ENCODE data around the gene MTCH1.
"Not testable (repeated sequence)": the region's sequence is repeated elsewhere in the genome, so short reads cannot be mapped to it uniquely, and the experiment has no call there.

Gene MTCH1

DNA sequence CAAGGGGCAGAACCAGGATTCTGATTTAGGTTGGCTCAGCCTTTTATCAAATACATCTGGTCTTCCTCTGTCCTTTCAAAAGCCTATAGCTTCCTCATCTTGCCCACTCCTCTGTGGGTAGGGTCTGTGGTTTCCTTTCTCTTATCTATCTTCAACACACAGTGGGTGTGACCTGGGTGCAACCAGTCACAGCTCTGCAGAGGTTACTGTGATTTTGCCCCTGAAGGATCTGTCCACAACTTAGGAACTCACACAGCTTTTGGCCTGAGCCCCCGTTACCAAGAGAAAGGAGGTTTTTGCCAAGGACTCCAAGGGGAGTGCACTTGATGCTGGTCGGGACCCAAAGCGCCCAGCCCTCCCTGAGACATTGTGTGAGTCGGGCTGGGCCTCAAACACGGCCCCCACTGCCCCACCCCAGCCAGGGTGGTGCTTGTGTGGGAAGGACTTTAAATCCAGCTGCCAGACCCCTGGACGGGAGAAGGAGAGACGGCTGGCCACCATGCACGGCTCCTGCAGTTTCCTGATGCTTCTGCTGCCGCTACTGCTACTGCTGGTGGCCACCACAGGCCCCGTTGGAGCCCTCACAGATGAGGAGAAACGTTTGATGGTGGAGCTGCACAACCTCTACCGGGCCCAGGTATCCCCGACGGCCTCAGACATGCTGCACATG lies 31.6 kb downstream of the MTCH1 start, which contains the start of gene PI16:
Gene PI16, plus strand, starts transcription at position 477 of the 670 bp plus-strand sequence. Its CDS starts 23 bp downstream, at position 500.
- DNase-seq (ENCODE audit: low read depth) = no peak

DNA sequence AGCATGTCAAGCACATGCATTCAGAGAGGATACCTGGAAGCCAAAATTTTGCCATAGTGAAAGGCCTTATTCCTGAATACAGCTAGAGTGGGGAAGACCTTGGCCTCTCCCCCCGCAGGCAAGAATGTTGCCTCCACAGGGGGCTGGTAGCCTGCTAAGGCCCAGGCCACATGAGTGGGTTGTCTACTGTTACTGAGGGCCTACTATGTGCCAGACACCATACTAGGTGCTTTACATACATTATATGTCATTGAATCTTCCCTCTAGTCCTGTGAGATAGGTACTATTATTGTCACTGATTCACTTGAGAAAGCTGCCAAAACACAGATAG lies 32.1 kb downstream of the MTCH1 start:
- DNase-seq (ENCODE audit: low read depth) = no peak

DNA sequence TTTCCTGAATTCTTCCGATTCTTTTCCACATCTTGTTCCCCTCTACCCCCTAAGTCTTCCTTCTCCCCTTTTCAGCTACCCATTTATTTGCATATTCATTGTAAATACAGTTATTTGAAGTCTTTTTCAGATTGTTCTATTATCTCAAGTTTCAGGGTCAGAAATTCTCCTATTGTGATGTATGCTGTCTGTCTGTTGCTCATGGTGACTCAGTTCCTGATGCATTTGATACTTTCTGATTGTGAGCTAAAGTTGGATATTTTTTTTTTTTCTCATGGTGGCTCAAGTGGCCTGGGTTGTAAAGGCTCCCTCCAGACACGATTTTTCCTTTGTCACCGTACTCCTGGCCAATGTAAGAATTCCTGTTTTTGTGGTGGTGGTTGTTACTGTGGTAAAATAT lies 36.4 kb downstream of the MTCH1 start:
- DNase-seq (ENCODE audit: low read depth) = peak; percentile 62

DNA sequence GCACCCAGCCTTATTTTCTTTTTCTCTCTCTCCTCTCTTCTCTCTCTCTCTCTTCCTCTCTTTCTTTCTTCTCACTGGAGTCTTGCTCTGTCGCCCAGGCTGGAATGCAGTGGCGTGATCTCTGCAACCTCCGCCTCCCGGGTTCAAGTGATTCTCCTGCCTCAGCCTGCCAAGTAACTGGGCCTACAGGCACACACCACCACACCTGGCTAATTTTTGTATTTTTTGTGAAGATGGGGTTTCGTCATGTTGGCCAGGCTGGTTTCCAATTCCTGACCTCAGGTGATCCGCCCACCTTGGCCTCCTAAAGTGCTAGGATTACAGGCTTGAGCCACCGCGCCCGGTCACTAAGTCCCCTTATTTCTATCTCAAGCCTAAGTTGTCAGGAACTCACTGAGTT lies 36.9 kb downstream of the MTCH1 start:
- DNase-seq (ENCODE audit: low read depth) = not testable (repeated sequence)

GRCh38 chr6:36947570-36948351 lies 38.2 kb downstream of the MTCH1 start:
- DNase-seq (ENCODE audit: low read depth) = no peak

DNA sequence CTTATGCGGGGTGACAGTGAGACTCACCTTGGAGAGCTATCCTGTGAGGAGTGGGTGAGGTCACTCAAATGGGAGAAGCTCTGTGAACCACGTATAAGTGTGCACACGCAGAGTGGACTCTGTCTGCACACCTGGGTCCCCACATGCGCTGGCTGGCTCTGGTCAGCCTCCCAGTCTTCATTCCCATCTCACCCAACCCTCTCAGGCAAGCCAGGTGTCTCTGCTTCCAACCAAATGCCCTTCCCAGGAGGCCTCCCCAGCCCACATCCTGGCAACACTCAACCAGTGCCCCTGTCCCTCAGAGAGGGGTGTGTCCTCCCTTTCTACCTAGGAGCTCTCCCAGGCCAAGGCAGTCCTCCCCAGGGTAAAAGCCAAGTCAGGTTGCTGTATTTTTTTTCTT lies 39.5 kb downstream of the MTCH1 start:
- no peak for DNase-seq (ENCODE audit: low read depth)

DNA sequence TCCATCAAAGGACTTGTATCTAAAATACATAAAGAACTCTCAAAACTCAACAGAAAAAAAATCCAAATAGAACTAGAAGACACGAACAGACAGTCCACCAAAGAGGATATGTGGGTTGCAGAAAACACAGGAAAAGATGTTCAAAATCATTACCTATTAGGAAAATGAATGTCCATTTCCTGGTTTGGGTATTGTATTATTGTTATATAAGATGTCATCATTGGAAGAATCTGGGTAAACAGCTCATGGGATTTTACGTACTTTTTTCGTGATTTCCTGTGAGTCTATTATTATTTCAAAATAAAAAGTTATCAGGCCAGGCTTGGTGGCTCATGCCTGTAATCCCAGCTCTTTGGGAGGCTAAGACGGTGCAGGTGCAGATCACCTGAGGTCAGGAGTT lies 40.7 kb downstream of the MTCH1 start:
- DNase-seq (ENCODE audit: low read depth) = no peak

DNA sequence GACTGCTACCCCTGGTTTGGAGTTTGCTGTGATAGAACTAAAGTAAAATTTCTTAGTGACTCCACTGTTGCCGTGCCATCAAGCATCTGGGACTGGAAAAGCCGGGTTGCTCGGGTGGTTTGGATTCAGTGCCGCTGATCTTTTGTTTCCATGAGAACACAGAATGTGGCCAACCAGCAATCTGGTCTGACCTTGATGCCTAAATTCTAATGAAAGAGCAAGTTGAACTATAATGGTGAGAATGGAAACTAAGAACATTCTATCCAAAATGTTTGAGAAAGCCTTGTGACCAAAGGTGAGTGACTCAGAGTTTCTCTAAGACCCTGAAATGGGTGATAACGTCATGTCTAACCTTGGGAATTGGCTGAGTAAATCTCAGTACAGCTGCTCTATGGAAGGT lies 41.3 kb downstream of the MTCH1 start:
- DNase-seq (ENCODE audit: low read depth) = no peak

DNA sequence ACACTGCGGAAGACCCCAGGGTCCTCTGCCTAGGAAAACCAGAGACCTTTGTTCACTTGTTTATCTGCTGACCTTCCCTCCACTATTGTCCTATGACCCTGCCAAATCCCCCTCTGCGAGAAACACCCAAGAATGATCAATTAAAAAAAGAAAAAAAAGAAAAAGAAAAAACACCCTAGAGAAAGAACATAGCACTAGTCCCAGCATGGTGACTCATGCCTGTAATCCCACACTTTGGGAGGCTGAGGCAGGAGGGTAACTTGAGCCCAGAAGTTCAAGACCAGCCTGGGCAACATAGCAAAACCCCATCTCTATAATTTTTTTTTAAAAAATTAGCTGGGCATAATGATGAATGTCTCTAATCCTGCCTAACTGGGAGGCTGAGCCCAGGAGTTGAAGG lies 43.7 kb downstream of the MTCH1 start:
- not testable (repeated sequence) for DNase-seq (ENCODE audit: low read depth)

DNA sequence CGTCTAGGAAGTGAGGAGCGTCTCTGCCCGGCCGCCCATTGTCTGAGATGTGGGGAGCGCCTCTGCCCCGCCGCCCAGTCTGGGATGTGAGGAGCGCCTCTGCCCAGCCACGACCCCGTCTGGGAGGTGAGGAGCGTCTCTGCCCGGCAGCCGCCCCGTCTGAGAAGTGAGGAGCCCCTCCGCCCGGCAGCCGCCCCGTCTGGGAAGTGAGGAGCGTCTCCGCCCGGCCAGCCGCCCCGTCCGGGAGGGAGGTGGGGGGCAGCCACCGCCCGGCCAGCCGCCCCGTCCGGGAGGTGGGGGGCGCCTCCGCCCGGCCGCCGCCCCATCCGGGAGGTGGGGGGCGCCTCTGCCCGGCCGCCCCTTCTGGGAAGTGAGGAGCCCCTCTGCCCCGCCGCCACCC lies 44.4 kb downstream of the MTCH1 start:
- not testable (repeated sequence) for DNase-seq (ENCODE audit: low read depth)

- no peak for DNase-seq (ENCODE audit: low read depth)
Measured at GRCh38 chr6:36940027-36940426, 46.0 kb downstream of the MTCH1 start.

GRCh38 chr6:36939005-36939404 lies 47.0 kb downstream of the MTCH1 start:
- DNase-seq (ENCODE audit: low read depth) = not testable (repeated sequence)

- DNase-seq (ENCODE audit: low read depth) = peak; percentile 77
Measured at GRCh38 chr6:36938536-36938935, 47.5 kb downstream of the MTCH1 start.

DNA sequence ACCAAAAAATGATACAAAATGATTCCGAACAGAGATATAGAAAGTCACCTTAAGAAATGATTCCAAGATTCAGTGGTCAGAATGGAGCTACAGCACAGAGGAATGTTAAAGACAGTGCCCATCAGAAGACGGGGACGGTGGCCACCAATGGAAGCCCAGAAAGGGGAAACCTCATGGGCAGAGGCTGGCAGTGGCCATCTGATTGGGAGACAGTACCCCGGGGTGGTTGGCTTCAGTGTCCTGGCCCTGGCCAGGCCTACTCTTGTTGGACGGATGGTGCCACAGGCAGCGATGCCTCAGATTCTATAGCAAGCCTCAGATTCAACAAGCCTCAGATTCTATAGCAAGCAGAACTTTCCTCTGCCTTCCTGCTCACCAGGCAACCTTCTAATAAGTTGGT lies 48.1 kb downstream of the MTCH1 start:
- no peak for DNase-seq (ENCODE audit: low read depth)

DNA sequence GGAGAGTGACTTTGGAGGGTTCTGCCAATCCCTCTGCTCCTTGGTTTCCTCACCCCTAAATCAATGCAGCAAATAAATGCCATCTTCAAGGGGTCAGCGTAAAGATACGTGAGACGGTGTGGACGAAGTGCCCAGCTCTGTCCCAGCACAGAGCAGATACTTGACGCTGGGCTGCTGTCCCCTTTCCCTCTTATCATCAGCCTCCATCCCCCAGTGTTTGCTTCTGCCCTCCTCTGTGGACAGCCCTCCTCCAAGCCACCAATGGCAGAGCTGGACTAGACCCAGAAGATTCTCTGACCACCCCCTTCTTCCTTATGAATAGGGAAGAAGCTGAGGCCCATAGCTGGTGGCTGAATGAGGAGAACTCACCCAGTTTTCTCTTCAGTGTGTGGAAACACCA lies 49.2 kb downstream of the MTCH1 start:
- DNase-seq (ENCODE audit: low read depth) = no peak

- no peak for DNase-seq (ENCODE audit: low read depth)
Measured at GRCh38 chr6:36934901-36935300, 51.1 kb downstream of the MTCH1 start.

DNA sequence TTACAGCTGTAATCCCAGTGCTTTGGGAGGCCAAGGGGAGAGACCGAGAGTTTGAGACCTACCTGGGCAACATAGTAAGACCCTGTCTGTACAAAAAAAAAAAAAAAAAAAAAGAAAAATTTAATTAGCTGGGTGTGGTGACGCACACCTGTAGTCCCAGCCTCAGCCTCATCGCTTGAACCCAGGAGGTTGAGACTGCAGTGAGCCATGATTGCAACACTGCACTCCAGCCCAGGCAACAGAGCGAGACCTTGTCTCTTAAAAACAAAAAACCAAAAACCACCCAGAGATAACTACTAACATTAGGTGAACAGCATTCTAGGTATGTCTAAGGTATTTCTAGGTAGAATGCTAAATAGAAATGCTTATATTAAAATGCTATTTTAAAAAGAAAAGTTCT lies 52.5 kb downstream of the MTCH1 start:
- DNase-seq (ENCODE audit: low read depth) = no peak

GRCh38 chr6:36933102-36933501 lies 52.9 kb downstream of the MTCH1 start:
- peak; percentile 80 for DNase-seq (ENCODE audit: low read depth)

- no peak for DNase-seq (ENCODE audit: low read depth)
Measured at GRCh38 chr6:36930483-36930882, 55.5 kb downstream of the MTCH1 start.

DNA sequence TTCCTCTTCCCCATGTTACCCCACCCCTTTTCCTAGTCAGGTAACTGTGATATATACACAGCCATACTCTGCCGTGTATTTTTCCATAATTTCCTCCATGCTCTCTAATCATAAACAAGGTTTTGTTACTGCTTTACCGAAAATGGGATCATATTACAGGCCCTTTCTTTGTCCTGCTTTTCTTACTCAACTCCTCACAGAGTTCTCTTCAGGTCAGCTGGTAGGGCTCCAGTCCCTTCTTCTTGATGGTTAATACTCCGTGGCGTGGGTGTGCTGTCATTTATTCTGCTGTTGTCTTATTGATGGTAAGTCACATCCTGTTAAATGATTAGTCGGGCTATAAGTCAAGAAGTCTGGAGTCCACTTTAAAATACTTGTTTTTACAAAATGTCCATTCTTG lies 56.4 kb downstream of the MTCH1 start:
- DNase-seq (ENCODE audit: low read depth) = peak; percentile 57

- DNase-seq (ENCODE audit: low read depth) = no peak
Measured at GRCh38 chr6:36929152-36929551, 56.8 kb downstream of the MTCH1 start.

GRCh38 chr6:36928547-36928918 lies 57.5 kb downstream of the MTCH1 start:
- DNase-seq (ENCODE audit: low read depth) = no peak

DNA sequence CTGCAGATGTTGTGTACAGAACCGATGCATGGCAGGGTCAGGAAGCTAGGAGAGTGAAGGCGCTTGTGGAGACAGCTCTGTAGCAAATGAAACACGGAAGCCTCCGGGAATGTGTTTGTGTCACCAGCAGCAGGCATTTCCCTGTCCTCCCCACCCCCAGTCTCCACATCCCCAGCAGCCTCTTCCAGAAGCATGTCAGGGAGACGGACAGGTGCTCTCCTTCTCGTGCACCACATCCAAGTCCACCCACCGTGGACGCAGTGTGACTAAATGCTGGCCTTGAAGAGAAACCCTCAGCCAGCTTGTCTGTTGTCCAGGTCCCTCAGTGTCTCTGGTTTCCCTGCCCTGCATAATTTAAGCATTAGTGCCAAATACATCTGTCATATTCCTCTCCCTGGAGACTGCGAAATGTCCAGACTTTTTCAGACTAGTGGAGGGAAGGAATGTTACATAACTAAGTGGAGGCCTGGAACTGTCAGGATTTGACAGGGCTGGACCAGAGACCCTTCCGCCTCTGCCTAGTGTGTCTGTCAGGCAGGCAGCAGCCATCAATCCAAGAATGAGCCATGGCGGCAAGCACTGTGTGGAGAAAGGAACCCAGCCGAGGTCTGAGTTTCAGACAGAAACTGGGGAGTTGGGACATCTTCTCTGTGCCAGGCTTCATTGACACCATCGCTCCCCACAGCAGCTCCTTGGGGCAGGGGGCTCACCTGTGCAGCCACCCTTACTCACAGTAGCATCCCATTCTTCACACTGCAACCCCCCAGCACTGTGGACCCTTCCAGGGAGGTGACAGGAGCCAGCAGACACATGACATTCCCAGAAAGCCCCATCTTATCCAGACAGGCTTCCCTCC lies 58.1 kb downstream of the MTCH1 start:
- DNase-seq (ENCODE audit: low read depth) = peak; percentile 46
